ENCODE results near the gene AK9. TPM values are rescaled to one million over a fixed set of nuclear protein-coding genes. Genes with fewer than 3 reads are reported as not detected.

AK9 gene
- total RNA-seq, 5 donors from 2014 or later (not counting 1 experiment from before 2014, with no cell fraction given): 7.9 to 12.6 (median 10.2) TPM

DNA sequence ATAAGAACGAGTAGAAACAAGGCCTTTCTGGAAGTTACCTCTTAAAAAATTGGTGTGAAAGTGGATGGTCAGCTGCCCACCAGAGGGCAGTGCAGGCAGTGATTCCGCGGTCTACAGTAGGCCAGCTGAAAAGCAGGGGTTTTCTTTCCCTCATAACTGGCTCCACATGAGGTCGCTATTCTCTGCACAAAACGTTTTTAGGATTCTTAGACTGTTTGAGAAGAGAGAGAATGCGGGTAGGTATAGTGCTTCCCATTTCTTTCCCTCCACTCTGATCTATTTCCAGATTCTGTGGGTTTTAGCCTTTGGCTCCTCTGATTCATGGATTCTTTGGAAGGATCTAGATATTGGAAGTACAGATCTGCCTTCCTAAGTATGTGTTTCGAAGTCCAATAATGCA is 14.3 kb upstream of the AK9 start:
- H3K4me3 Mint-ChIP-seq: no peak overlapping the region
- no CpG with 5 or more reads among the region's 7 CpGs for WGBS (ENCODE audit: insufficient coverage)
- H3K4me1 ChIP-seq (ENCODE audit: control insufficient read depth in 1 of 2, extremely low read depth in 1 of 2, insufficient read depth in 2 of 2, low read length in 2 of 2): peaks cover 3 to 4% of the 10 kb centered on the region in 2 experiments

DNA sequence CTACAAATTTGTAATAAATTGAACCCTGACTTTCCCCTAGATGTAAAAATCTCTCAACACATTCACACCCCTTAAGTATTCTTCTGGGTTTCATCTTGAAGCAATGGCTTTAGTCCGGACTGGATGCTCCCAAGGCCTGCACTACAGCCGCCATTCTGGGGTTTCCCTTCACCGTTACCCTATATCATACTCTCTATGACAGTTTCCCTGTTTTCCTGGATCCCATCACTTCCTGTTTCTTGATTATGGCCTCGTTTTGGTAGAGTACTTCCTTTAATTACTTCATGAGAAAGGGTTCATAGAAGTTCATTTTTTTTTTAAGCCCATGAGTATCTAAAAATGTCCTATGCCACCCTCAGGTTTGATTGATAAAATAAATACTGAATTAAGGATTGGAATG is 11.8 kb upstream of the AK9 start:
- no peak for ATAC-seq (replicated peaks in 1 of 4)
- CTCF ChIA-PET: interaction anchor here (0.5 to 4.6 kb wide), 7 partner anchors 9 to 755 kb away, joined by 3 to 60 read pairs (median 3); partner anchors contain the start of genes AK9 (in 1 of the 2) and FIG4 (in 1 of the 2)
- Histone ChIP-seq H3K36me3 (ENCODE audit: control insufficient read depth in 2 of 2, extremely low read depth in 1 of 2, insufficient read depth in 1 of 2, low read length in 1 of 2) (peaks cover 3 to 5% of the 10 kb centered on the region in 2 donors), H3K27ac (ENCODE audit: low read length) (no peak overlapping the region), H3K4me3 (ENCODE audit: control insufficient read depth in 1 of 2, extremely low read depth in 1 of 2, low read length in 1 of 2) (no peak overlapping the region), H3K9me3 (no peaks in the 10 kb centered on the region), H3K27me3 (replicated peaks in 1 of 2; ENCODE audit: control insufficient read depth in 2 of 2, extremely low read depth in 1 of 2, insufficient read depth in 2 of 2, low read length in 1 of 2) (no peaks in the 10 kb centered on the region), H3K4me1 (ENCODE audit: control insufficient read depth in 1 of 2, extremely low read depth in 1 of 2, insufficient read depth in 2 of 2, low read length in 2 of 2) (peaks cover 3 to 4% of the 10 kb centered on the region in 2 experiments)
- H3K27ac Mint-ChIP-seq: no peak overlapping the region
- DNase-seq: no peak
- H3K27me3 Mint-ChIP-seq: no peaks in the 10 kb centered on the region
- H3K4me1 Mint-ChIP-seq: peaks cover 16 to 35% (median 24%) of the 10 kb centered on the region in 3 donors
- WGBS (ENCODE audit: insufficient coverage): 100% methylated on average over 3 of the region's 4 CpGs
- H3K9me3 Mint-ChIP-seq: no peaks in the 10 kb centered on the region
- POLR2A ChIA-PET: no interaction called here
- H3K4me3 Mint-ChIP-seq: no peak overlapping the region
- H3K36me3 Mint-ChIP-seq: peaks cover 3% of the 10 kb centered on the region

More for the DNA sequence above, 14.3 kb upstream of the AK9 start:
- Mint-ChIP-seq H3K4me1 (peaks cover 30 to 42% (median 33%) of the 10 kb centered on the region in 3 donors), H3K27me3 (no peaks in the 10 kb centered on the region), H3K36me3 (peaks cover 18% of the 10 kb centered on the region), H3K27ac (peak overlapping the region in 1 of 2 donors; percentile 11), H3K9me3 (peaks cover 0 to 6% (median 3%) of the 10 kb centered on the region in 3 donors)
- POLR2A ChIA-PET: interaction anchor here in 1 of 2 donors (0.6 kb wide), 1 partner anchor 13 kb away, joined by 3 read pairs; no protein-coding TSS in a partner anchor
- Histone ChIP-seq H3K4me3 (ENCODE audit: control insufficient read depth in 1 of 2, extremely low read depth in 1 of 2, low read length in 1 of 2) (no peak overlapping the region), H3K36me3 (ENCODE audit: control insufficient read depth in 2 of 2, extremely low read depth in 1 of 2, insufficient read depth in 1 of 2, low read length in 1 of 2) (peaks cover 0 to 5% of the 10 kb centered on the region in 2 donors), H3K9me3 (no peaks in the 10 kb centered on the region), H3K27me3 (replicated peaks in 1 of 2; ENCODE audit: control insufficient read depth in 2 of 2, extremely low read depth in 1 of 2, insufficient read depth in 2 of 2, low read length in 1 of 2) (no peaks in the 10 kb centered on the region), H3K27ac (ENCODE audit: low read length) (no peak overlapping the region)
- CTCF ChIA-PET: interaction anchor here (0.6 to 4.6 kb wide), 11 partner anchors 11 to 686 kb away, joined by 3 to 60 read pairs (median 4); no protein-coding TSS in a partner anchor
- DNase-seq: peak; percentile 41 to 87 (median 67)
- ATAC-seq (replicated peaks in 1 of 4): peak; percentile 87 to 96 (median 90)

DNA sequence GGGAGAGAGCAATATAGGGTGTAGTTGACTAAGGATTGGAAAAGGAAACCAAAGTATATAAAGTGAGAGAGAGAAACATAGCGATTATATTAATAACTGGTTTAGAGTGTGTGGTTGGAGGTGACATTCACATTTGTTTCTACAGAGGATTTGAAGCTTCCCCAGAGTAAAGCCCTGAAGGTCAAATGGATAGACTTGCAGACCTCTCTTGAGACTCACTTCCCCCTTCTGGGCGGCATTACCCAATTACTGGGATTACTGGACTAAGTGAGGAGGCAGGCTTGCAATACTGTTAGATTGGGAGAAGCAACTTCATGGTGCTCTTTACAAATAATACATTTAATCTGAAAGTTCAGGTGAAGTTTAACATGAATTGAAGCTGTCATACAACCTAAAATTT is 10.8 kb upstream of the AK9 start:
- peaks cover 3% of the 10 kb centered on the region in 2 experiments for H3K4me1 ChIP-seq (ENCODE audit: control insufficient read depth in 1 of 2, extremely low read depth in 1 of 2, insufficient read depth in 2 of 2, low read length in 2 of 2)
- no CpG with 5 or more reads among the region's 2 CpGs for WGBS (ENCODE audit: insufficient coverage)
- peaks cover 3% of the 10 kb centered on the region for H3K36me3 Mint-ChIP-seq
- no peak overlapping the region for H3K4me3 Mint-ChIP-seq
- no peaks in the 10 kb centered on the region for H3K9me3 ChIP-seq
- no peaks in the 10 kb centered on the region for H3K27me3 Mint-ChIP-seq
- H3K4me1 Mint-ChIP-seq: peaks cover 15 to 30% (median 21%) of the 10 kb centered on the region in 3 donors
- no peak overlapping the region for H3K27ac Mint-ChIP-seq
- H3K4me3 ChIP-seq (ENCODE audit: control insufficient read depth in 1 of 2, extremely low read depth in 1 of 2, low read length in 1 of 2): no peak overlapping the region
- peaks cover 3 to 5% of the 10 kb centered on the region in 2 donors for H3K36me3 ChIP-seq (ENCODE audit: control insufficient read depth in 2 of 2, extremely low read depth in 1 of 2, insufficient read depth in 1 of 2, low read length in 1 of 2)
- ATAC-seq (replicated peaks in 1 of 4): no peak
- POLR2A ChIA-PET: interaction anchor here in 1 of 2 donors (0.8 kb wide), 2 partner anchors 11 to 83 kb away, joined by 3 to 4 read pairs; partner anchors contain the start of genes AK9 and FIG4
- H3K27me3 ChIP-seq (replicated peaks in 1 of 2; ENCODE audit: control insufficient read depth in 2 of 2, extremely low read depth in 1 of 2, insufficient read depth in 2 of 2, low read length in 1 of 2): no peaks in the 10 kb centered on the region
- CTCF ChIA-PET: interaction anchor here (0.8 to 4.6 kb wide), 4 partner anchors 11 to 688 kb away, joined by 3 to 60 read pairs (median 4); partner anchors contain the start of genes AK9 (in 1 of the 2) and FIG4 (in 1 of the 2)
- DNase-seq: no peak
- no peak overlapping the region for H3K27ac ChIP-seq (ENCODE audit: low read length)
- no peaks in the 10 kb centered on the region for H3K9me3 Mint-ChIP-seq

DNA sequence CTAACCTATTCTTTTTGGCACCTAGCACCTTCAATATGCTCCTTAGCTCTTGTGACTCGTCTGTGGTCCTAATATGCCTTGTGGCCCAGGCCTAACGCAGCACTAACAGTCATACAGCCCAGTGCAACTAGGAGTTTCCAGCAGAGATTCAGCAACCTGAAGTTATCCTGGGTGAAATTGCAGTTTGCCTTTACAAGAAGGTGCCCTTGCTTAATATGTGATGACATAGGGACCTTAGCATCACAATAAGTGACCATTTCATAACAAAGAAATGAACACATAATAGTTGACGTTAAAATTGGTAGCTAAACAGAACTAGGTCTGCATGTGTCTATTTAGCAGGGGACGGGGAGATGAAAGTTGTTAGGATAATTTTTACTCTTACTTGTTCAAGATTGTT is 10.2 kb upstream of the AK9 start:
- no peak for ATAC-seq (replicated peaks in 1 of 4)
- H3K4me1 Mint-ChIP-seq: peaks cover 9 to 25% (median 15%) of the 10 kb centered on the region in 3 donors
- DNase-seq: no peak
- H3K27ac Mint-ChIP-seq: no peak overlapping the region
- WGBS (ENCODE audit: insufficient coverage): 96% methylated on average over 2 of the region's 4 CpGs
- H3K27me3 ChIP-seq (replicated peaks in 1 of 2; ENCODE audit: control insufficient read depth in 2 of 2, extremely low read depth in 1 of 2, insufficient read depth in 2 of 2, low read length in 1 of 2): no peaks in the 10 kb centered on the region
- peaks cover 7% of the 10 kb centered on the region for H3K36me3 Mint-ChIP-seq
- H3K27me3 Mint-ChIP-seq: no peaks in the 10 kb centered on the region
- no peak overlapping the region for H3K27ac ChIP-seq (ENCODE audit: low read length)
- CTCF ChIA-PET: interaction anchor here (1.1 to 2.1 kb wide), 3 partner anchors 10 to 339 kb away, joined by 3 to 10 read pairs (median 4); partner anchors contain the start of genes AK9 (in 1 of the 2) and FIG4 (in 1 of the 2)
- no peaks in the 10 kb centered on the region for H3K9me3 Mint-ChIP-seq
- no peak overlapping the region for H3K4me3 Mint-ChIP-seq
- no peaks in the 10 kb centered on the region for H3K9me3 ChIP-seq
- H3K4me1 ChIP-seq (ENCODE audit: control insufficient read depth in 1 of 2, extremely low read depth in 1 of 2, insufficient read depth in 2 of 2, low read length in 2 of 2): peaks cover 2 to 3% of the 10 kb centered on the region in 2 experiments
- POLR2A ChIA-PET: interaction anchor here in 1 of 2 donors (0.8 kb wide), 2 partner anchors 10 to 84 kb away, joined by 3 to 4 read pairs; partner anchors contain the start of genes AK9 and FIG4
- H3K36me3 ChIP-seq (ENCODE audit: control insufficient read depth in 2 of 2, extremely low read depth in 1 of 2, insufficient read depth in 1 of 2, low read length in 1 of 2): peaks cover 3 to 5% of the 10 kb centered on the region in 2 donors
- H3K4me3 ChIP-seq (ENCODE audit: control insufficient read depth in 1 of 2, extremely low read depth in 1 of 2, low read length in 1 of 2): no peak overlapping the region

DNA sequence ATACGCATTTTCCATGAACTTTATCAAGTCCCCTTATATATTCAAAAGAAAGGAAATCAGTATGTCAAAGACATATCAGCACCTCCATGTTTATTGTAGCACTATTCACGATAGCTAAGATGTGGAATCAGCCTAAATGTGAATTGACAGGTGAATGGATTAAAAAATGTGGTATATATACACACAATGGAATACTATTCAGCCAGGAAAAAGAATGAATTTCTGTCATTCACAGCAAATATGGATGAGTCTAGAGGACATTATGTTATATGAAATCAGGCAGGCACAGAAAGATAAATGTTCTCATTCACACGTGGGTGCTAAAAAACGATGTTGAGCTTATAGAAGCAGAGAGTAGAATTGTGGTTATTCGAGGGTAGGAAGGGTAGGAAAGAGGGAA is 5.4 kb upstream of the AK9 start:
- WGBS (ENCODE audit: insufficient coverage): 93% methylated on average over 2 of the region's 5 CpGs
- H3K4me3 Mint-ChIP-seq: no peak overlapping the region
- peaks cover 19 to 22% (median 20%) of the 10 kb centered on the region in 3 donors for H3K4me1 Mint-ChIP-seq
- CTCF ChIA-PET: interaction anchor here in 1 of 2 donors (1.2 kb wide), 1 partner anchor 343 kb away, joined by 4 read pairs; no protein-coding TSS in a partner anchor
- Histone ChIP-seq H3K27ac (ENCODE audit: low read length) (no peak overlapping the region), H3K27me3 (replicated peaks in 1 of 2; ENCODE audit: control insufficient read depth in 2 of 2, extremely low read depth in 1 of 2, insufficient read depth in 2 of 2, low read length in 1 of 2) (no peaks in the 10 kb centered on the region), H3K4me3 (ENCODE audit: control insufficient read depth in 1 of 2, extremely low read depth in 1 of 2, low read length in 1 of 2) (no peak overlapping the region), H3K9me3 (no peaks in the 10 kb centered on the region), H3K36me3 (ENCODE audit: control insufficient read depth in 2 of 2, extremely low read depth in 1 of 2, insufficient read depth in 1 of 2, low read length in 1 of 2) (peaks cover 5 to 7% of the 10 kb centered on the region in 2 donors), H3K4me1 (ENCODE audit: control insufficient read depth in 1 of 2, extremely low read depth in 1 of 2, insufficient read depth in 2 of 2, low read length in 2 of 2) (peaks cover 7 to 10% of the 10 kb centered on the region in 2 experiments)
- POLR2A ChIA-PET: interaction anchor here in 1 of 2 donors (0.6 kb wide), 1 partner anchor 690 kb away, joined by 4 read pairs; no protein-coding TSS in a partner anchor
- DNase-seq: no peak
- H3K27me3 Mint-ChIP-seq: no peaks in the 10 kb centered on the region
- no peak overlapping the region for H3K27ac Mint-ChIP-seq
- no peak for ATAC-seq (replicated peaks in 1 of 4)
- H3K9me3 Mint-ChIP-seq: no peaks in the 10 kb centered on the region
- peaks cover 19% of the 10 kb centered on the region for H3K36me3 Mint-ChIP-seq

DNA sequence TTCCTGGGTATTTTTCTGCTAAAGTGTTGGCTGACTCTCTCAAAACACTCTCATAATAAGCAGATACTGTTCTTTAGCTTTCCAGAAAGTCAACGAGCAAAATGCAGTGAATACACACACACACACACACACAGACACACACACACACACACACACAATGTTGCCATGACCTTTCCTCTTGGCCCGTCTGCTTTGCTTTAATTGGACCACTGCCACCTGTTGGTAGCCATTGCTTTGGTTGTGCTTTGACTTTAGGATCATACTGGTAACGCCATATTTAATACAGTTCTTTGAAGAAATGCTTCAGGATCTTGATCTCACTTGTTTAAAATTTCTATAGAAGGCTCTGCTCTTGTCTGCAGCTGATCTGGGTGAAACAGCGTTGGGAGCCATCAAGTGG is 4.5 kb upstream of the AK9 start:
- POLR2A ChIA-PET: interaction anchor here in 1 of 2 donors (0.6 kb wide), 1 partner anchor 1242 kb away, joined by 7 read pairs; no protein-coding TSS in a partner anchor
- Mint-ChIP-seq H3K27ac (no peak overlapping the region), H3K27me3 (no peaks in the 10 kb centered on the region), H3K4me3 (no peak overlapping the region), H3K9me3 (no peaks in the 10 kb centered on the region), H3K4me1 (peaks cover 19 to 23% (median 20%) of the 10 kb centered on the region in 3 donors), H3K36me3 (peaks cover 19% of the 10 kb centered on the region)
- H3K27me3 ChIP-seq (replicated peaks in 1 of 2; ENCODE audit: control insufficient read depth in 2 of 2, extremely low read depth in 1 of 2, insufficient read depth in 2 of 2, low read length in 1 of 2): no peaks in the 10 kb centered on the region
- H3K4me1 ChIP-seq (ENCODE audit: control insufficient read depth in 1 of 2, extremely low read depth in 1 of 2, insufficient read depth in 2 of 2, low read length in 2 of 2): peaks cover 9 to 10% of the 10 kb centered on the region in 2 experiments
- DNase-seq (no peak), ATAC-seq (replicated peaks in 1 of 4) (no peak)
- CTCF ChIA-PET: interaction anchor here in 1 of 2 donors (1.2 kb wide), 1 partner anchor 344 kb away, joined by 4 read pairs; no protein-coding TSS in a partner anchor
- WGBS (ENCODE audit: insufficient coverage): 83% methylated on average over 4 of the region's 4 CpGs
- peaks cover 5 to 7% of the 10 kb centered on the region in 2 donors for H3K36me3 ChIP-seq (ENCODE audit: control insufficient read depth in 2 of 2, extremely low read depth in 1 of 2, insufficient read depth in 1 of 2, low read length in 1 of 2)
- no peak overlapping the region for H3K4me3 ChIP-seq (ENCODE audit: control insufficient read depth in 1 of 2, extremely low read depth in 1 of 2, low read length in 1 of 2)
- H3K27ac ChIP-seq (ENCODE audit: low read length): no peak overlapping the region
- no peaks in the 10 kb centered on the region for H3K9me3 ChIP-seq
